Hematopoietic multipotent progenitor cell treated with erythropoietin and hydrocortisone succinate and interleukin-3 and kit ligand, for 17 days (in vitro differentiated cells): ENCODE results near the gene MAPRE2.
A peak's percentile ranks its signal among the peaks of the same experiment; 100 is the strongest.

ENCODE experiments used
- DNase-seq: peaks from one replicate; pipeline ENCODE4 v3.0.0-alpha.2; 2015; ENCODE audit warnings: low spot score

MAPRE2 gene

GRCh38 chr18:35038029-35038428 is 3.2 kb upstream of the MAPRE2 start:
- no peak for DNase-seq

GRCh38 chr18:35038881-35039491 is 2.2 kb upstream of the MAPRE2 start:
- no peak for DNase-seq

GRCh38 chr18:35040638-35040987 is 600 bp upstream of the MAPRE2 start:
- DNase-seq: no peak

- DNase-seq: no peak
Measured at GRCh38 chr18:35041815-35042387, 688 bp downstream of the MAPRE2 start.

- DNase-seq: peak; percentile 45
Measured at GRCh38 chr18:35042389-35043071, 1.3 kb downstream of the MAPRE2 start.

GRCh38 chr18:35043207-35043606 is 2.0 kb downstream of the MAPRE2 start:
- no peak for DNase-seq

- DNase-seq: peak; percentile 28
Measured at GRCh38 chr18:35045121-35045520, 3.9 kb downstream of the MAPRE2 start.

GRCh38 chr18:35045806-35046205 is 4.6 kb downstream of the MAPRE2 start:
- peak; percentile 35 for DNase-seq

- DNase-seq: no peak
Measured at GRCh38 chr18:35047697-35048292, 6.6 kb downstream of the MAPRE2 start.

GRCh38 chr18:35049111-35050027 is 8.2 kb downstream of the MAPRE2 start:
- peak; percentile 27 for DNase-seq

- peak; percentile 16 for DNase-seq
Measured at GRCh38 chr18:35050028-35050546, 8.9 kb downstream of the MAPRE2 start.

GRCh38 chr18:35050705-35051195 is 9.5 kb downstream of the MAPRE2 start:
- DNase-seq: no peak

- no peak for DNase-seq
Measured at GRCh38 chr18:35051641-35052377, 10.6 kb downstream of the MAPRE2 start.

- no peak for DNase-seq
Measured at GRCh38 chr18:35054401-35054800, 13.2 kb downstream of the MAPRE2 start.

GRCh38 chr18:35055105-35055504 is 13.9 kb downstream of the MAPRE2 start:
- DNase-seq: no peak

- DNase-seq: no peak
Measured at GRCh38 chr18:35055726-35056125, 14.5 kb downstream of the MAPRE2 start.

GRCh38 chr18:35059280-35059927 is 18.2 kb downstream of the MAPRE2 start:
- DNase-seq: no peak

- no peak for DNase-seq
Measured at GRCh38 chr18:35060122-35060815, 19.1 kb downstream of the MAPRE2 start.

GRCh38 chr18:35061336-35061735 is 20.1 kb downstream of the MAPRE2 start:
- no peak for DNase-seq

GRCh38 chr18:35061804-35062203 is 20.6 kb downstream of the MAPRE2 start:
- no peak for DNase-seq
